Activated B cell treated with CpG ODN at 0.5 μM for 24 hours (primary cell): ENCODE measurements around the gene DPEP1. TPM values are rescaled to one million over a fixed set of nuclear protein-coding genes. Genes with fewer than 3 reads are reported as not detected.

Experiments
- ATAC-seq: fragments of 200-7000 bp; cut with Tn5 transposase; one replicate; pipeline ENCODE4 v1.10.0; 2021; ENCODE audit warnings: low read depth, mild to moderate bottlenecking, moderate library complexity
- CTCF ChIA-PET: fragments of 350-600 bp; sonication (Branson Sonifier 250); formaldehyde crosslinking; loops from one replicate; lab custom pipeline; 2021; ENCODE audit warnings: antibody characterized with exemption; lab: Charles Lee
- POLR2A ChIA-PET: fragments of 350-600 bp; sonication (Branson Sonifier 250); formaldehyde crosslinking; loops from one replicate; lab custom pipeline; 2021; ENCODE audit warnings: antibody characterized with exemption; lab: Charles Lee
- DNase-seq: peaks from one replicate; pipeline ENCODE4 v3.0.0; 2022
- H3K27ac Mint-ChIP-seq: one replicate; pipeline ENCODE4 v1.8.0; 2020; ENCODE audit warnings: mixed read lengths
- H3K27me3 Mint-ChIP-seq: one replicate; pipeline ENCODE4 v1.8.0; 2021; ENCODE audit warnings: mixed read lengths
- H3K36me3 Mint-ChIP-seq: one replicate; pipeline ENCODE4 v1.8.0; 2021; ENCODE audit warnings: low read depth, mixed read lengths
- H3K4me1 Mint-ChIP-seq: one replicate; pipeline ENCODE4 v1.8.0; 2021; ENCODE audit warnings: mixed read lengths
- H3K4me3 Mint-ChIP-seq: one replicate; pipeline ENCODE4 v1.8.0; 2020; ENCODE audit warnings: mild to moderate bottlenecking, mixed read lengths
- H3K9me3 Mint-ChIP-seq: one replicate; pipeline ENCODE4 v1.8.0; 2020; ENCODE audit warnings: mixed read lengths
- CTCF ChIP-seq: fragments of 200-600 bp; IDR thresholded peaks from one replicate; pipeline ENCODE4 v1.8.0; 2022; ENCODE audit warnings: antibody characterized with exemption, mild to moderate bottlenecking
- intact Hi-C: fragments of 100-400 bp; cut with micrococcal nuclease; formaldehyde crosslinking; loops from one replicate; pipeline ENCODE4 v1.15.1; 2024
- total RNA-seq: library from RNA; stranded (reverse); gene quantifications from 2 replicates; pipeline ENCODE4 v1.2.3, GENCODE V29; 2022

DPEP1 gene
- total RNA-seq, 1 donor from 2014 or later = not detected

DNA sequence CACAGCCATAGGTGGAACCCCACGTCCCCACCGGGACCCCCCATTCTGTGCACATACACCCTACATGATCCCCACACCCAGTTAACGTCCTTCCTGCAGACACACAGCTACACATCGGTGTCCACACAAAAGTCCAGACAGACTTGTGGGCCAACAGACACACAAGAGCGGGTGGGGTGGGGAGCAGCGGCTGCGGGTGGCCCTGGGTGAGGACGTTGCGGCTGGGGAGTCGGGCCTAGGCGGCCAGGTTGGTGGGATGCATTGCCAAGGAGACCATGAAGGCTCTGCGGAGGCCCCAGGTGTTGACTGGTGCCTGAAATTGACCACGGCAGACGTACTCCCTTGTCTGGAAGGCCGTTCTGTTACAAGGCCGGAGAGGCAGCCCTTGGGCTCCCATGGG is 8.7 kb upstream of the DPEP1 start:
- intact Hi-C loops = no loop called here
- Mint-ChIP-seq H3K4me1 (peaks cover 8% of the 10 kb centered on the region), H3K36me3 (no peaks in the 10 kb centered on the region), H3K27ac (no peak overlapping the region), H3K27me3 (peaks cover 5% of the 10 kb centered on the region), H3K4me3 (no peak overlapping the region), H3K9me3 (no peaks in the 10 kb centered on the region)
- ChIA-PET POLR2A (interaction anchor here (0.6 kb wide), 1 partner anchor 273 kb away, joined by 15 read pairs; no protein-coding TSS in a partner anchor), CTCF (no interaction called here)
- no peak for TF ChIP-seq CTCF
- ATAC-seq (no peak), DNase-seq (no peak)

GRCh38 chr16:89605186-89605970 is 8.1 kb upstream of the DPEP1 start:
- Mint-ChIP-seq H3K9me3 (no peaks in the 10 kb centered on the region), H3K36me3 (no peaks in the 10 kb centered on the region), H3K4me3 (no peak overlapping the region), H3K27me3 (peaks cover 5% of the 10 kb centered on the region), H3K27ac (no peak overlapping the region), H3K4me1 (peaks cover 8% of the 10 kb centered on the region)
- TF ChIP-seq CTCF = no peak
- intact Hi-C loops = no loop called here
- CTCF ChIA-PET = no interaction called here
- POLR2A ChIA-PET = no interaction called here
- no peak for DNase-seq
- ATAC-seq = no peak

DNA sequence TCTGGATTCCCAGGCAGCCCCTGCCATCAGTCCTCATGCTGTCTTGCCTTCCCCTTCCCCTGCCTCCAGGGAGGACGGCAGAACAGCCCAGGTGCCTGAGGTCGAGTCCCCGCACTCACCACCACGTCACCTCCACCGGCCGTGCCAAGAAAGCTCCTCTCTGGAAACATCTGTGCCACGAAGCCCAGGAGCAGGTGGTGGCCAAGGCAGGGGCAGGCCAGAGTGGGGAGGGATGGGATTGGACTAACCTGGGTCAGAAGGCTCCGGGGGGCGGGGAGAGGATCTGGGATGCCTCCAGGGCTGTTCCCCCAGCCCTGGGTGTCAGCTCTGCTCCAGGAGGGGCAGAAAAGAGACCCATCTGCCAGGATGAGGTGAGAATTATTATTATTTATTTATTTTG is 7.4 kb upstream of the DPEP1 start:
- DNase-seq = no peak
- no peaks in the 10 kb centered on the region for H3K36me3 Mint-ChIP-seq
- peaks cover 8% of the 10 kb centered on the region for H3K4me1 Mint-ChIP-seq
- no peak overlapping the region for H3K4me3 Mint-ChIP-seq
- CTCF ChIA-PET = no interaction called here
- H3K27me3 Mint-ChIP-seq = peaks cover 5% of the 10 kb centered on the region
- no peak for ATAC-seq
- no peaks in the 10 kb centered on the region for H3K9me3 Mint-ChIP-seq
- POLR2A ChIA-PET = no interaction called here
- no peak for TF ChIP-seq CTCF
- H3K27ac Mint-ChIP-seq = no peak overlapping the region
- intact Hi-C loops = no loop called here

DNA sequence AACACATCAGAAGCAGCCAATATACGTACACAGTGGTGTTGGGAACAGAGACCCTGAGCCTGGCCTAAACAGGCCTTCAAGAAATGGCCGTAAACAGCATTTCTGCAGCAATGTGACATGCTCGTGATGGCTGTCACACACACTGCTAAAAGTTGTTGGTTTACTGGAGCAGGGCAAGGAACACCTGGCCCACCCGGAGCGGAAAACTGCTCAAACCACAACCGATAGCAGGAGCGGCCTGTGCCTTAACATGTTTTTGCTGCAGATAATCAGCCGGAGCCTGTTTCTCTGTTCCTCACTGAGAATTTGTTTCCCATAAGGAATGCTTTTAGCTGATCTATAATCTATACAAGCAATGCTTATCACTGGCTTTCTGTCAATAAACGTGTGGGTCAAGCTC is 6.0 kb upstream of the DPEP1 start:
- no peak overlapping the region for H3K4me3 Mint-ChIP-seq
- H3K9me3 Mint-ChIP-seq = no peaks in the 10 kb centered on the region
- H3K36me3 Mint-ChIP-seq = no peaks in the 10 kb centered on the region
- peaks cover 8% of the 10 kb centered on the region for H3K4me1 Mint-ChIP-seq
- H3K27me3 Mint-ChIP-seq = peaks cover 6% of the 10 kb centered on the region
- H3K27ac Mint-ChIP-seq = no peak overlapping the region
- POLR2A ChIA-PET = no interaction called here
- CTCF ChIA-PET = no interaction called here
- ATAC-seq = no peak
- no peak for DNase-seq
- no peak for TF ChIP-seq CTCF
- intact Hi-C loops = no loop called here

DNA sequence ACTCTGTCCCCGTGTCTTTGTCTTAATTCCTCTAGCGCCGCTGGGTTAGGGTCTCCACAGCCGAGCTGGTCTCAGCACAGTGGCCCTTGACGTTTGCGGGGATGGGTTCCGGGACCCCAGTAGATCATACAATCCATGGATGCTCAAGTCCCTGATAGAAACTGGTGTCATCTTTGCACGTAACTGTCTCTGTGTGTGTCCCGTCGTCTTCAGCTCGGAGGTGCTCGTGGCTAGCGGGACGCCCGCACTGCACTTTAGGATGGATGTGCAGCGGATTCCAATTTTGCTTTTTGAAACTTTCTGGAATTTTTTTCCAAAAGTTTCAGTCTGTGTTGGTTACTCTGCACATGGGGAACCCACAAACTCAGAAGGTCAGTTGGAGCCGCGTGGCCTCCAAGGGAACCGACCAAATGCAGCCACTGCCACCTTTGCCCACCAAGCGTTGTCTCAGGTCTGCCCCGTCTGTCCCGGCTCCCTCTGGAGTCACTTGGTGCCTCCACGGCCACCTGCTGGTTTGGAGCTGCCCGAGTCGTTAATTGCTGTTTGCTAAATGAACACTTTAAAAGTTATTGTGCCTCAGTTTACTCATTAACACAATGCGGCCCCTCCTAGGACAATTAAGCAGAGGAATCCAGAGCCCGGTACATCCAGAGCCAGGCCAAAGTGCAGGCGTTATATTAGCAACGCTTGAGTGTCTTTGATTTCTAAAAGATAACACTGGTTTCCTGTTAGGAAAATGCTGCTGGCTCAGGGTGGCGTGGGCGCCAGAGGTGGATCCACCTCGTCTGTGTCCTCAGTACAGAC is 5.3 kb upstream of the DPEP1 start:
- POLR2A ChIA-PET = no interaction called here
- Mint-ChIP-seq H3K27me3 (peaks cover 4% of the 10 kb centered on the region), H3K27ac (no peak overlapping the region), H3K4me3 (no peak overlapping the region), H3K4me1 (peaks cover 2% of the 10 kb centered on the region), H3K9me3 (no peaks in the 10 kb centered on the region), H3K36me3 (no peaks in the 10 kb centered on the region)
- no peak for TF ChIP-seq CTCF
- ATAC-seq (no peak), DNase-seq (no peak)
- intact Hi-C loops = no loop called here
- CTCF ChIA-PET = no interaction called here
